GM21528 (cell line): ENCODE data around the gene OR10G7.

ENCODE experiments used
- ATAC-seq: cut with Tn5 transposase; IDR thresholded peaks from one replicate; pipeline ENCODE4 v1.9.1; 2021; ENCODE audit warnings: mild to moderate bottlenecking, moderate library complexity; ENCODE audit not compliant: unreplicated experiment, low FRiP score

Gene OR10G7

GRCh38 chr11:124041254-124041653 is at the start of gene OR10G7:
TSS of gene OR10G7 (minus strand) at chr11:124041325. CDS start at chr11:124039001, 2,324 bp downstream.
- ATAC-seq = no peak

DNA sequence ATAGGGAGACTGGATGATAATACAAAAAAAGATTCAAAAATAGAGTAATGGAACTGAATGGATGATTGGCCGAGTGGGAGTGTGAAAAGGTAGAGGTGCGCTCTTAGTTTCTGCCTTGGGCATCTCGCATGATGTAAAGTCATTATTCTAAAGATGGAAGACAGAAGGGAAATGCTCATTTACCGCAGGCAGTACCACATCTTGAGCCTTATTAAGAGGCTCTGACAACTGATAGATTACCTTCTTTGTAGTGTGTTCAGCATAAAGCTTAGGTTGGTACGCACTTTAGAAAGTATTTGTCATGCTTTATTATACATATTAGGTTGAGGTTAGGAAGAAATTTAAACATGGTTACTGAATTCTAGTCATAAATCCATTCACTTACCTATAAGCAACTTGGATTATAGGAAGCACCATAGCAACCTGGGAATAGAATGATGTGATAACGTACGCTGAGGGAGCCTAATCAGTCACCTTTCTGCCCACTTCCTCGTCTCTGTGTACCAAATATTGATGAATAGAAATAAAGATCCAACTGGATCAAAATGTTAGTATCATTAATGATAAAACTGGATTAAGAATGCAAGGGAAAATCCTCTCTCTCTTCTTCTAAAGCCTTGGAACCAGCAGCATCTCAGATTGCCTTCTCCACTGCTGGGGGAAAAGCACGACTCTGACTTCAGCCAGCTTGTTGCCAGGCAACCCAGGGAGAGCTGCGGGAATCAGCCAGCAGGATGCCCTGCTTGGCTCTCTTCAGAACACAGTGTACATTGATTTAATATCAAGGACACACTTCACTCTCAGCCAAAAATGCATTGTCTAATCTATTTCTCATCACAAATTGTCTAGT is 45.1 kb upstream of the OR10G7 start:
- ATAC-seq = no peak

GRCh38 chr11:124085583-124085982 is 44.5 kb upstream of the OR10G7 start:
- no peak for ATAC-seq

DNA sequence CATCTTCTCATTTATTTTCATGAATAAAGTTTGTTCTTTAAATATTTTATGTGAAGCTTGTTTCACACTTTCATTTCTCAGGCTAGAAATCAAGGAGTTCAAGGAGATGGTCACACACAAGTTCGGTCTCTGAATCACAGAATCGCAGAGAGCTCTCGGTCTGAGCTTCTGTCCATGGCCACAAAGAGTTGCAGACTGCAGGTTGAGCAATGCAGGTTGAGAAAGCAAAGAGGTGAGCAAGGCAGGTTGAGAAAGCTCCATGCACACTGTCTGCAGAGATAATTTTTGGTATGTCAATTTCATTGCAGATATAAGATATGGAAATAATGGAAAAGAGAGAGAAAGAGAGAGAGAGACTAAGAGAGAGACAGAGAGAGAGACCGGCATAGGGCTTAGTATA is 41.2 kb upstream of the OR10G7 start:
- no peak for ATAC-seq

DNA sequence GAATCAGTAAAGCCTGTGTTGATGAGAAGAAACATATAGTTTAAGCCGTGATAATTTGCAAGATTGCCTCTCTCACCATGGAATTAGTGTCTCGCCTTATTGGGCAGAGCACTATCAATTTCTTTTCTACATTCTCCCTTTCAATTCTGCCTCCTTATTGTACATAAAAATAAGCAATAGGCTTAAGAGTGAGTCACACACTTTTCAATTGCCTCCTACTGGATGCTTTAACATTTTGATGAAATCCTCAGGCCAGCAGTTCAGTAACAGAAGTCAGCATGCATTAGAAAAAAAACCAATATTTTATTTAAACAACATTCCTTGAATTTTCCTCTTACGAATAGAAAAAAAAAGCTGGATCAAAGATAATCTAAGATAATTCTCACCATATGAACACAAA is 40.4 kb upstream of the OR10G7 start:
- no peak for ATAC-seq

- ATAC-seq = no peak
Observed at GRCh38 chr11:124080327-124081001, 39.3 kb upstream of the OR10G7 start.

- ATAC-seq = no peak
Observed at GRCh38 chr11:124079631-124080326, 38.7 kb upstream of the OR10G7 start.

- ATAC-seq = no peak
Observed at GRCh38 chr11:124078591-124078990, 37.5 kb upstream of the OR10G7 start.

DNA sequence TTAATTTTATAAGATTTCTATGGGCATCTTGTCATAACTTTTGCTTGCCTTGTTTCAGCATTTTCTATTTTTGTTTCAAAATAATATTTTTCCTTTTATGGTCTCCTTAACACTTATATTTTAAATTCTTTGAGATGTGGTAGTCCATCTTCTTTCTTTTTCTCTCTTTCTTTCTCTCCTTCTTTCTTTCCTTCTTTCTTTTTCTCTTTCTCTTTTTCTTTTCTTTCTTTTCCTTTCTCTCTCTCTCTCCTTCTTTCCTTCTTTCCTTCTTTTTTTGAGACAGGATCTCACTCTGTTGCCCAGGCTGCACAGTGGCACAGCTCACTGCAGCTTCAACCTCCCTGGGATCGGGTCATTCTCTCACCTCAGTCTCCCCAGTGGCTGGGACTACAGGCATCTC is 36.1 kb upstream of the OR10G7 start:
- no peak for ATAC-seq

DNA sequence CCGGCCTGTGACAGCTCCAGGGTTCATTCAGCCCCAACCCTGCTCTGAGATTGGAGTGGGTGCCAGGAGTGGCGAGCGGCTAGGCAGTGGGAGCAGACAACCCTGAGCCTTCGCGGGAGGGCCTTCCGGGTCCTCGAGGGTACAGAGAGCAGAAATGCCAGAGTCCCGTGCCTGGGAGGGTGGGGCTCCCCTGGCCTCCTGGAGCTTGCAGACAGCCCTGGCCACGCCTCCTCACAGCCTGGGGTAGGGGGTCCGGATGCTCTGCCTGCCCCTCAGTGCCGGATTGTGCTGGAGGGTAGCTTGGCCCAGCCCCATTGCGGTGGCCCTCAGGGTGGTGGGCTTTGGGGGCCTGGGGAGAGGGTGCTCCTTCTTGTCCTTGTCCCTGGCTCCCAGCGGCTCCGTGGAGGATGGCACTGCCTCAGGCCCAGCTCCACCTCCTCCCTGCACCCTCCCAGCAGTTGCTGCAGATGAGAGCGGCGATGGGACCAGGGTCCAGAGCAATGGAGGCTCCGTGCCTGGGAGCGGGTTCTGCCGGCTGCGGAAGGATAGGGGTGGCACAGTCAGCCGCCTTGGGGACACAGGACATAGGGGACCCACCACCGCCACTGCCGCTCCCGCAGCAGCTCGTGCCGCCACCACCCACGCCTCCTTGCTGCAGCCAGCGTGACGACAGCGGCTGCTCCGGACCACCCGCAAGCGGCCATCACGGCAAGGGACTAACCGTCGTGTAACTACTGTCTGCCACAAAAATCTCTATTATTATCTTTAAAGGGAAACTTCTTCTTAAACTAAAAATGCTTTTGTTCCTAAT is 34.9 kb upstream of the OR10G7 start:
- peak; percentile 63 for ATAC-seq

GRCh38 chr11:124075492-124075840 is 34.3 kb upstream of the OR10G7 start:
- no peak for ATAC-seq

DNA sequence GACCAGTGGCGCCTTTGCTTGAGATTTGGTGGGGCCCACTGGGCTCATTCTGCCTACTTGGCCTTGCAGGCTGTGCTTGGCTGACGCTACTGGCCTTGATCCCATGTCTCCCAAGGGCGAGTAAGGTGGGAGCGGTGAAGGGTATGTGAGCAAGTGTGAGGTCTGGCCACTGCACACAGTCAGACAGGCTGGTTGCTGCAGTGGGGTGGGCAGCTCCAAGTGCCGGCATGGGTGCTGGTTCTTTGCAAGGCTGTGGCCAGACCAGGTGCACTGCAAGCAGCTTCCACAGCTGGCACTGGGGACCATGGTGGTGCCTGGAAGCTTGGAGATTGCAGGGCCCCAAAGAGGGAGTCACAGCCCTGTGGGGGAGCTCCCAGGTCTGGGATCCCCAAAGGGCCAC is 33.4 kb upstream of the OR10G7 start:
- ATAC-seq = no peak

GRCh38 chr11:124072147-124072546 is 31.0 kb upstream of the OR10G7 start:
- ATAC-seq = no peak

- ATAC-seq = no peak
Observed at GRCh38 chr11:124071623-124071948, 30.5 kb upstream of the OR10G7 start.

DNA sequence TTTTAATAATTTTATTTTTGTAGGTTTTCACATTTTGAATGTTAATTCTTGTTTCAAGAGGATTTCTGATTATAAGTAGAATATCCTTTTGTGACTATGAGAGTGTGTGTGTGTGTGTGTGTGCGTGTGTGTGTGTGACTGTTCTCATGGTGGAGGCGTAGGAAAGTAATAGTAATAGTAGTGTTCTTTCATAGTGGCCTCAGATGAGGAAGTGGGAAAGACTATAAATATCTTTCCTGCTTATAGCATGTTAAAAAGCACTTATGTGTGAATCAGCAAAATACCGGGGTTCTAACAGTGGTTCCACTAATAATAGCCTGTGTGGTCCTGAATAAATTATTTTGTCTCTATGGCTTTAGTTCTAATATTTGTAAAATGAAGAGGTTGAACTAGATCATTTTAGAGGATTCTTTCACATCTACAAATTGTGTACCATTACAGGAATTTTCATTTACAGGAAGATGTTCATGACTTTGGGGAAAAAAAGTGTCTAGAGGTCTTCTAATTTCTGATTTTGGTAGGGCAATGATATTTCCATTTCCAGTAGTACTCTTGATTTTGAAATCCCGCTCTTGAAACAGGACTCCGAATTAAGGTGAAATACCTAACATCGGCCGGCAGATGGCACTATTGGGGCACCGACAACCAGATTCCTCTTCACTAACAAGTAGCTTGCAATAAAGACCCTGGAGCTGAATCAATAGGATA is 29.9 kb upstream of the OR10G7 start:
- peak; percentile 87 for ATAC-seq

DNA sequence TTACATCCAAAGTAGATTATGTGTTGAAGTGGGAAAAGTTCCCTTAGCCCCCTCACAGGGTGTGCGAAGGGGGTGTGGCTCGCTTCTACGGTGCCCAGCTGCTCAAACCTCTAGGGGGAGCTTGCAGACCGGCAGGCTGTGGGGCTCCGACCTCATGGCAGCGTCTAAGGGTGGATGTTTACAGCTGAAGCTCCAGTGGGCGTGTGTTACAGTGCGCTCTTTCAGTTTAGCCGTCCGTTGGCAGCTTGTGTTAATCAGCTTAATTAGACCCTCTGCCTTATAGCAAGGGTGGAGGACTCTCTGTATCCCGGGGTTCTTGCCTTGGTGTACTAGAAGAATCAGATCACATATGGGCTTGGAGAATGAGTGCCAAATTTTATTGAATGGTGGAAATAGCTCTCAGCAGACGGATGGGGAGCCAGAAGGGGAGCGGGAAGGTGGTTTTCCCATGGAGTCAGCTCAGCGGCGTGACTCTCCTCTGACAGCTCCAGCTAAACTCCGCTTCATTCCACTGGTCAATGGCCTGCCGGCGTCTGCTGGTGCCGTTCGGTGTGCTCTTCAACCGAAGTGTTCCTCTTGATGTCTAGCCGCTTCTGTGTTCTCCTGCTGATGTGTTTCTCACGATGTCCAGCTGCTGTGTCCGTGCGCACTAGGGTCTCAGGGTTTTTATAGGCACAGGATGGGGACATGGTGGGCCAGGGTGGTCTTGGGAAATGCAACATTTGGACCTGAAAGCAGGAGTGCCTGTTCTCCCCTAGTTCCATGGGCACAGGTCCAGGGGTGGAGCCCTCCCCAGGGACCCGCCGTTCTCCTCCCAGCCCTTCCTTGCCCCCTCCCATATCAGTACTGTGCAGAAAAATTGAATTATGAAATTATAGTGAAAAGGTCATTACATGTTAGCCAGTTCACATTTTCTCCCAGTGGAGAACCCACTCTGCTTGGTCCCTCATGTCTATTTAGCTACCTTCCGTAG is 28.6 kb upstream of the OR10G7 start:
- ATAC-seq = peak; percentile 75

- ATAC-seq = no peak
Observed at GRCh38 chr11:124068601-124069110, 27.5 kb upstream of the OR10G7 start.

- no peak for ATAC-seq
Observed at GRCh38 chr11:124052966-124053365, 11.8 kb upstream of the OR10G7 start.

- ATAC-seq = no peak
Observed at GRCh38 chr11:124050748-124051147, 9.6 kb upstream of the OR10G7 start.
